Lung (tissue), 12 donors: ENCODE data around the gene DOK4. TPM values are rescaled to one million over a fixed set of nuclear protein-coding genes. Genes with fewer than 3 reads are reported as not detected.
"Not testable (repeated sequence)": the region's sequence is repeated elsewhere in the genome, so short reads cannot be mapped to it uniquely, and the experiment has no call there.

ENCODE experiments used
- ATAC-seq: fragments of 200-7000 bp; cut with Tn5 transposase; one replicate; pipeline ENCODE4 v1.9.1; 2020; ENCODE audit warnings: moderate number of reproducible peaks; ENCODE audit not compliant: insufficient read depth, low FRiP score
- DNase-seq, 3 donors: peaks; one replicate each; pipeline ENCODE4 v3.0.0-alpha.2; 2013 to 2017
- H3K27ac ChIP-seq, 2 donors: one replicate each; pipeline ENCODE4 v1.5.1; 2013; ENCODE audit warnings: mild to moderate bottlenecking in 2 of 2, moderate library complexity in 2 of 2, control low read depth in 1 of 2, inconsistent platforms in 1 of 2, low read depth in 1 of 2, low read length in 1 of 2
- H3K27me3 ChIP-seq, 3 donors: one replicate each; pipeline ENCODE4 v1.5.1; 2013; ENCODE audit warnings: low read length in 2 of 3; ENCODE audit not compliant: control insufficient read depth in 3 of 3, insufficient read depth in 3 of 3
- H3K36me3 ChIP-seq, 4 donors: one replicate each; pipeline ENCODE4 v1.5.1; 2013; ENCODE audit warnings: low read length in 4 of 4, mild to moderate bottlenecking in 1 of 4, moderate library complexity in 1 of 4; ENCODE audit not compliant: control insufficient read depth in 4 of 4, insufficient read depth in 4 of 4
- H3K4me1 ChIP-seq, 5 donors: one replicate each; pipeline ENCODE4 v1.5.1; 2013; ENCODE audit warnings: low read length in 5 of 5, mild to moderate bottlenecking in 2 of 5, moderate library complexity in 1 of 5; ENCODE audit not compliant: control insufficient read depth in 5 of 5, insufficient read depth in 5 of 5
- H3K4me3 ChIP-seq: one replicate; pipeline ENCODE4 v1.5.1; 2013; ENCODE audit warnings: mild to moderate bottlenecking, control low read depth, moderate library complexity
- H3K9ac ChIP-seq, 2 donors: one replicate each; pipeline ENCODE4 v1.5.1; 2013; ENCODE audit warnings: low read length in 2 of 2, control low read depth in 1 of 2; ENCODE audit not compliant: insufficient read depth in 1 of 2
- H3K9me3 ChIP-seq, 4 donors: one replicate each; pipeline ENCODE4 v1.5.1; 2013; ENCODE audit warnings: low read length in 3 of 4, mild to moderate bottlenecking in 1 of 4, moderate library complexity in 1 of 4; ENCODE audit not compliant: control insufficient read depth in 4 of 4, insufficient read depth in 3 of 4
- WGBS, 2 donors: extraction: QIAGEN DNeasy Blood & Tissue Kit; methylation state at CpG; one replicate each; pipeline ENCODE4 v1.1.7; 2013; 5-methylcytosine and 5-hydroxymethylcytosine counted together
- polyA plus RNA-seq, 2 donors: library from polyadenylated mRNA; stranded (reverse); fragments of 200-250 nt; gene quantifications; one replicate each; pipeline ENCODE4 v1.2.1, GENCODE V29; 2013
- total RNA-seq, 2 donors: library from RNA; depleted of rRNA in 1 of 2; stranded (reverse); fragments of >200 nt in 1 of 2; gene quantifications; one replicate each; pipeline ENCODE4 v1.2.1, GENCODE V29; 2014 to 2021
- TF ChIP-seq, protein P1 (sequence below): IDR thresholded peaks from 2 replicates; pipeline ENCODE4 v1.5.1; 2012; ENCODE audit warnings: mild to moderate bottlenecking; ENCODE audit errors: control extremely low read depth, extremely low read depth
- donor health status: control.
- donor health status: control.
- donor health status: Bipolar disorder and iron deficiency.
- donor health status: healthy.
- donor health status: DM: yes; HTN: yes; CAD: no.

The DOK4 gene
- total and polyA plus RNA-seq, 4 donors: 19.7 to 58.2 (median 51.1) TPM

DNA sequence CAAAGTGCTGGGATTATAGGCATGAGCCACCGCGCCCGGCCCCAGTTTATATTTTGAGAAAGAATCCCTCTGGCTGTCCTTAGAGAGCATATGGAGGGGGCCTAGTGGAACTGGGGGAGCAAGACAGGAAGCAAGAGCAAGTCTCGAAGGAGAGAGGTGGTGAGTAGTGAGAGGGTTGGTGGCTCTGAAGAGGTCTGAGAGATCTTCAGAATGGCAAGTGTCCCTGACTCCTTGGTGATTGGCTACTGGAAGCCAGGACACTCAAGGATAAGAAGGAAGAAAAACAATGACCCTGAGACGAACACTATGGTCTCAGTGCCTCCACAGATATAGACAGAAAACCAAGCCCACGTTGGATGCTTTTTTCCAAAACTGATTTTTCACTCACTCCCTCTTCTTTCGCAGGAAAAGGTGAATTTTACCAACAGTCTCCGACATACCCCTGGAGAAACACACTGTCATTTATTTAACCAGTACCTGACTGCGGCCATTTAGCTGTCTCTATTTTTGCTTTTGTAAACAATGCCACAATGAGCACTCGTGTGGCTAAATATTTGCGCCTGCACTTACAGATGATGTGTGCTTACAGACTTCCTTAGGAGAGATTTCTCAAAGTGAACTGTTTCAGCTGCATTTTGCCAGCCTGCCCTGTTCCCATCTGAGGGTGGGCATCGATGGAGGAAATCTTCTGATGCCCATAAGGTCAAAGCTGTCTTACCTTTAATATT, 15.9 kb upstream of the DOK4 start:
- WGBS, 2 donors: 64 to 77% methylated on average over 12 of the region's 12 CpGs
- DNase-seq (no peak), ATAC-seq (peak; percentile 68)
- no peak overlapping the region for H3K4me3 ChIP-seq
- H3K9ac ChIP-seq: no peak overlapping the region
- peaks cover 0 to 29% (median 4%) of the 10 kb centered on the region in 5 donors for H3K4me1 ChIP-seq
- no peaks in the 10 kb centered on the region for H3K9me3 ChIP-seq
- no peak overlapping the region for H3K27ac ChIP-seq
- TF ChIP-seq, protein P1, sequence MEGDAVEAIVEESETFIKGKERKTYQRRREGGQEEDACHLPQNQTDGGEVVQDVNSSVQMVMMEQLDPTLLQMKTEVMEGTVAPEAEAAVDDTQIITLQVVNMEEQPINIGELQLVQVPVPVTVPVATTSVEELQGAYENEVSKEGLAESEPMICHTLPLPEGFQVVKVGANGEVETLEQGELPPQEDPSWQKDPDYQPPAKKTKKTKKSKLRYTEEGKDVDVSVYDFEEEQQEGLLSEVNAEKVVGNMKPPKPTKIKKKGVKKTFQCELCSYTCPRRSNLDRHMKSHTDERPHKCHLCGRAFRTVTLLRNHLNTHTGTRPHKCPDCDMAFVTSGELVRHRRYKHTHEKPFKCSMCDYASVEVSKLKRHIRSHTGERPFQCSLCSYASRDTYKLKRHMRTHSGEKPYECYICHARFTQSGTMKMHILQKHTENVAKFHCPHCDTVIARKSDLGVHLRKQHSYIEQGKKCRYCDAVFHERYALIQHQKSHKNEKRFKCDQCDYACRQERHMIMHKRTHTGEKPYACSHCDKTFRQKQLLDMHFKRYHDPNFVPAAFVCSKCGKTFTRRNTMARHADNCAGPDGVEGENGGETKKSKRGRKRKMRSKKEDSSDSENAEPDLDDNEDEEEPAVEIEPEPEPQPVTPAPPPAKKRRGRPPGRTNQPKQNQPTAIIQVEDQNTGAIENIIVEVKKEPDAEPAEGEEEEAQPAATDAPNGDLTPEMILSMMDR: no peak
- H3K36me3 ChIP-seq: no peaks in the 10 kb centered on the region
- H3K27me3 ChIP-seq: no peaks in the 10 kb centered on the region

DNA sequence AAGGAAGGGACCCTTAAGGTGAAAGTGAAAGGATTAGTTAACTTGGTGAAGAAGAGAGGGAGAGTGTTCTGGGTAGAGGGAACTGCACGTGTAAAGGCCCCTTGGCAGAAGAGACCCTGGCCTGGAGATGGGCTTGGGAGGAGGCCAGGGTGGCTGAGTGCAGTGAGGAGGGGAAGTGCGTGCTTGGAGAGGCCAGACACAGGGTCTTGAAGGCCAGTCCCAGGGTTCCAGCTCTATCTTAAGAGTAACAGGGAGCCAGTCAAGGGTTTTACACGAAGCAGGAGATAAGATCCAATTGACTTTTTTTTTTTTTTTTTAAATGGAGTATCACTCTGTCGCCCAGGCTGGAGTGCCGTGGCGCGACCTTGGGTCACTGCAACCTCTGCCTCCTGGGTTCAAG, 15.2 kb upstream of the DOK4 start:
- Histone ChIP-seq H3K9ac (no peak overlapping the region), H3K27me3 (no peaks in the 10 kb centered on the region), H3K27ac (no peak overlapping the region), H3K9me3 (no peaks in the 10 kb centered on the region), H3K4me3 (no peak overlapping the region), H3K4me1 (peaks cover 0 to 27% (median 4%) of the 10 kb centered on the region in 5 donors), H3K36me3 (no peaks in the 10 kb centered on the region)
- TF ChIP-seq, protein P1: no peak
- ATAC-seq (no peak), DNase-seq (no peak)
- 62 to 72% methylated on average over 7 of the region's 7 CpGs for WGBS, 2 donors

GRCh38 chr16:57500578-57501111, 14.4 kb upstream of the DOK4 start:
- ATAC-seq (no peak), DNase-seq (peak in 1 of 3 donors; percentile 42)
- Histone ChIP-seq H3K9me3 (no peaks in the 10 kb centered on the region), H3K36me3 (no peaks in the 10 kb centered on the region), H3K4me1 (peaks cover 0 to 27% (median 4%) of the 10 kb centered on the region in 5 donors), H3K9ac (no peak overlapping the region), H3K27me3 (no peaks in the 10 kb centered on the region), H3K4me3 (no peak overlapping the region), H3K27ac (no peak overlapping the region)
- TF ChIP-seq, protein P1: no peak
- WGBS, 2 donors: 39 to 47% methylated on average over 9 of the region's 9 CpGs

DNA sequence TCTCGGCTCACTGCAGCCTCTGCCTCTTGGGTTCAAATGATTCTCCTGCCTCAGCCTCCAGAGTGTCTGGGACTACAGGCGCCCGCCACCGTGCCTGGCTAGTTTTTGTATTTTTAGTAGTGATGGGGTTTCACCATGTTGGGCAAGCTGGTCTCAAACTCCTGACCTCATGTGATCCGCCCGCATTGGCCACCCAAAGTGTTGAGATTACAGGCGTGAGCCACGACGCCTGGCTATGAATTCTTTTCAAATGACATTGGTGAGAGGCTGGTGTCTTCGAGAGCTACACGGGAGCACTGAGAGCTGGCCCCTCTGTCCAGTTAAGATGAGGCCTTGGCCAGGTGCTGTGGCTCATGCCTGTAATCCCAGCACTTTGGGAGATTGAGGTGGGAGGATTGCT, 13.6 kb upstream of the DOK4 start:
- H3K9me3 ChIP-seq, H3K27me3 ChIP-seq, ATAC-seq, H3K36me3 ChIP-seq, H3K9ac ChIP-seq, H3K4me3 ChIP-seq, DNase-seq, H3K27ac ChIP-seq: not testable (repeated sequence)
- peaks cover 0 to 27% (median 4%) of the 10 kb centered on the region in 5 donors for H3K4me1 ChIP-seq
- 94 to 95% methylated on average over 11 of the region's 11 CpGs for whole genome bisulfite sequencing, 2 donors
